MM.1S (cell line): ENCODE data around the gene SETD2.
"Not testable (repeated sequence)": the region's sequence is repeated elsewhere in the genome, so short reads cannot be mapped to it uniquely, and the experiment has no call there.

ENCODE experiments used
- DNase-seq: peaks from one replicate; pipeline ENCODE4 v3.0.0-alpha.2; 2015
- H2AFZ ChIP-seq: fragments of 300-600 bp; sonication (generic); 2 replicates; pipeline ENCODE4 v1.6.0; 2016; ENCODE audit warnings: antibody characterized with exemption, low read length
- H3F3A ChIP-seq: fragments of 300-600 bp; sonication (generic); 2 replicates; pipeline ENCODE4 v1.6.1; 2016; ENCODE audit warnings: mild to moderate bottlenecking, antibody characterized with exemption, low read length, moderate library complexity, mixed read lengths; ENCODE audit not compliant: insufficient read depth
- H3K27ac ChIP-seq: fragments of 300-600 bp; sonication (generic); 2 replicates; pipeline ENCODE4 v1.5.1; 2016; ENCODE audit warnings: mild to moderate bottlenecking, low read length
- H3K27me3 ChIP-seq: fragments of 300-600 bp; sonication (generic); replicated peaks from 2 replicates; pipeline ENCODE4 v1.6.0; 2016; ENCODE audit warnings: low read length; ENCODE audit not compliant: insufficient read depth
- H3K36me3 ChIP-seq: fragments of 300-600 bp; sonication (generic); replicated peaks from 2 replicates; pipeline ENCODE4 v1.6.1; 2016; ENCODE audit warnings: mild to moderate bottlenecking, low read length, mixed read lengths; ENCODE audit not compliant: insufficient read depth
- H3K4me1 ChIP-seq: fragments of 300-600 bp; sonication (generic); 2 replicates; pipeline ENCODE4 v1.6.1; 2016; ENCODE audit warnings: low read length, mixed read lengths
- H3K4me2 ChIP-seq: fragments of 300-600 bp; sonication (generic); 2 replicates; pipeline ENCODE4 v1.6.0; 2016; ENCODE audit warnings: low read depth, low read length
- H3K4me3 ChIP-seq: fragments of 300-600 bp; sonication (generic); 2 replicates; pipeline ENCODE4 v1.5.1; 2016; ENCODE audit warnings: low read length, mixed read lengths
- H3K79me2 ChIP-seq: fragments of 300-600 bp; sonication (generic); 2 replicates; pipeline ENCODE4 v1.6.1; 2016; ENCODE audit warnings: mixed run types, low read length, mixed read lengths
- H3K9ac ChIP-seq: fragments of 300-600 bp; sonication (generic); 2 replicates; pipeline ENCODE4 v1.6.1; 2016; ENCODE audit warnings: low read length, mixed read lengths
- H3K9me2 ChIP-seq: fragments of 300-600 bp; sonication (generic); replicated peaks from 2 replicates; pipeline ENCODE4 v1.6.1; 2016; ENCODE audit warnings: mild to moderate bottlenecking, low read length, mixed read lengths; ENCODE audit not compliant: insufficient read depth
- H3K9me3 ChIP-seq: fragments of 300-600 bp; sonication (generic); replicated peaks from 2 replicates; pipeline ENCODE4 v1.6.1; 2016; ENCODE audit warnings: mild to moderate bottlenecking, low read length, mixed read lengths; ENCODE audit not compliant: insufficient read depth
- H4K20me1 ChIP-seq: fragments of 300-600 bp; sonication (generic); 2 replicates; pipeline ENCODE4 v1.6.1; 2016; ENCODE audit warnings: mild to moderate bottlenecking, low read length, moderate library complexity, mixed read lengths; ENCODE audit not compliant: insufficient read depth
- EZH2 ChIP-seq: fragments of 300-600 bp; sonication (generic); optimal IDR thresholded peaks from 2 replicates; pipeline ENCODE3; 2017; ENCODE audit warnings: low read depth, mild to moderate bottlenecking, antibody characterized with exemption, low read length, mixed read lengths
- EZH2phosphoT487 ChIP-seq: fragments of 300-600 bp; sonication (generic); IDR thresholded peaks from 2 replicates; pipeline ENCODE4 v1.6.1; 2018; ENCODE audit warnings: antibody characterized with exemption, low read length
- TF ChIP-seq, protein P1 (sequence below): fragments of 300-600 bp; sonication (generic); IDR thresholded peaks from 2 replicates; pipeline ENCODE4 v1.5.1; 2016; ENCODE audit warnings: antibody characterized with exemption, low read length, mixed read lengths

The SETD2 gene

DNA sequence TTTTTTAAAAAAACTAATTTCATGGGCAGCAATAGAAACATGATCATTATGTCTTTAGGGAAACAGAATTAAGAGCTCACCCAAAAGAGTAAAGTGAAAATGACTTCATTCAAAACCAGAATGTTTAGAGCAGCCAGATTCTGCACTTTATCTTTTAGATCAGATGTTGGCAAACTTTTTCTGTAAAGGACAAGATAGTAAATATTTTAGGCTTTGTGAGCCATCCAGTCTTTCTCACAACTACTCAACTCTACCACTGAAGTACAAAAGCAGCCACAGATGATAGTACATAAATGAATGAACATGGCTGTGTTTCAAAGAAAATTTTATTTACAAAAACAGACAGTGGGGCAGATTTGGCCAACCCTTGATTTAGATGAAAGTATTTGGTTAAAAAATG lies 84.5 kb downstream of the SETD2 start:
- Histone ChIP-seq H4K20me1 (no peaks in the 10 kb centered on the region), H3K36me3 (0 out of 2 replicates have a peak, but pooled peaks cover 4% of the 10 kb centered on the region), H3K9ac (no peak overlapping the region)

DNA sequence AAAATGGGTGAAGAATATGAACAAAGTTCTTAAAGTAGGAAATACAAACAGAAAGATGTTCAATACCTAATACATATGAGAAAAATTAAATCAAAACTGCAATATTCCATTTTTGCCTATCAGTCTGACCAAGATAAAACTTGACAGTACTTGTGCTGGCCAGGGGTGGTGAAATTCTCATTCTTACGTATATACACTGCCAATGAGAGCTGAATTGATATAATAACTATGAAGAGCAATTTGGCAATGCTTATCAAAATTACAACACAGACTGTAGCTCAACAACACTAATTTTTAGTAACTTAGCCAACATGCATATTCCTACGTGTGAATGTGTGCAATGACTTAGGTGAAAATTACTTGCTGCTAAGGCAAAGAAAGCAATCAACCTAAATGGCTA lies 90.2 kb downstream of the SETD2 start:
- peaks cover 22% of the 10 kb centered on the region for H3K79me2 ChIP-seq
- H2AFZ ChIP-seq = no peak overlapping the region
- H3K4me1 ChIP-seq = no peaks in the 10 kb centered on the region
- H4K20me1 ChIP-seq = no peaks in the 10 kb centered on the region
- no peaks in the 10 kb centered on the region for H3K36me3 ChIP-seq
- no peak overlapping the region for H3K4me3 ChIP-seq
- no peaks in the 10 kb centered on the region for H3F3A ChIP-seq
- no peaks in the 10 kb centered on the region for H3K9me2 ChIP-seq
- no peak overlapping the region for H3K9ac ChIP-seq
- H3K27ac ChIP-seq = no peak overlapping the region
- no peaks in the 10 kb centered on the region for H3K27me3 ChIP-seq
- no peak for DNase-seq
- no peak overlapping the region for H3K4me2 ChIP-seq
- no peaks in the 10 kb centered on the region for H3K9me3 ChIP-seq
- TF ChIP-seq EZH2phosphoT487 (no peak), EZH2 (no peak)
- TF ChIP-seq, protein P1, sequence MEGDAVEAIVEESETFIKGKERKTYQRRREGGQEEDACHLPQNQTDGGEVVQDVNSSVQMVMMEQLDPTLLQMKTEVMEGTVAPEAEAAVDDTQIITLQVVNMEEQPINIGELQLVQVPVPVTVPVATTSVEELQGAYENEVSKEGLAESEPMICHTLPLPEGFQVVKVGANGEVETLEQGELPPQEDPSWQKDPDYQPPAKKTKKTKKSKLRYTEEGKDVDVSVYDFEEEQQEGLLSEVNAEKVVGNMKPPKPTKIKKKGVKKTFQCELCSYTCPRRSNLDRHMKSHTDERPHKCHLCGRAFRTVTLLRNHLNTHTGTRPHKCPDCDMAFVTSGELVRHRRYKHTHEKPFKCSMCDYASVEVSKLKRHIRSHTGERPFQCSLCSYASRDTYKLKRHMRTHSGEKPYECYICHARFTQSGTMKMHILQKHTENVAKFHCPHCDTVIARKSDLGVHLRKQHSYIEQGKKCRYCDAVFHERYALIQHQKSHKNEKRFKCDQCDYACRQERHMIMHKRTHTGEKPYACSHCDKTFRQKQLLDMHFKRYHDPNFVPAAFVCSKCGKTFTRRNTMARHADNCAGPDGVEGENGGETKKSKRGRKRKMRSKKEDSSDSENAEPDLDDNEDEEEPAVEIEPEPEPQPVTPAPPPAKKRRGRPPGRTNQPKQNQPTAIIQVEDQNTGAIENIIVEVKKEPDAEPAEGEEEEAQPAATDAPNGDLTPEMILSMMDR = no peak

More for the DNA sequence above, 84.5 kb downstream of the SETD2 start:
- no peak for TF ChIP-seq EZH2phosphoT487
- TF ChIP-seq EZH2 = no peak
- TF ChIP-seq, protein P1 = no peak
- no peak for DNase-seq
- Histone ChIP-seq H3K27me3 (no peaks in the 10 kb centered on the region), H3K4me1 (0 out of 2 replicates have a peak, but pooled peaks cover 8% of the 10 kb centered on the region), H3K9me2 (no peaks in the 10 kb centered on the region), H3K9me3 (no peaks in the 10 kb centered on the region), H3K27ac (no peak overlapping the region), H3K79me2 (peaks cover 16% of the 10 kb centered on the region), H3K4me2 (no peak overlapping the region), H2AFZ (no peak overlapping the region), H3F3A (0 out of 2 replicates have a peak, but pooled peaks cover 7% of the 10 kb centered on the region), H3K4me3 (no peak overlapping the region)

DNA sequence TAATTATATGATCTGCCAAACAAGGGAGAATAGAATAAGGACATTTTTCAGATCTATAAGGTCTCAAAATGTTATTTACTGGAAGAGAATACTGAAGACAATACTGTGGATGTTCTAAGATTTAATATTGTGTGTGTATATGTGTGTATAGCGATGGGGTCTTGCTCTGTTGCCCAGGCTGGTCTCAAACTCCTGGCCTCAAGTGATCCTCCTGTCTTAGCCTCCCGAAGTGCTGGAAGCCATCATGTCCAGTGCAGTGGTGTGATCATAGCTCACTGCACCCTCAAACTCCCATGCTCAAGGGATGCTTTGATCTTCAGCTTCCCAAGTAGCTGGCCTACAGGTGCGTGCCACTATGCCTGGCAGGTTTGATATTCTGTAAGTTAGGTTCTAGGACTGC lies 93.1 kb downstream of the SETD2 start:
- Histone ChIP-seq H3K27ac (no peak overlapping the region), H3K9me3 (no peaks in the 10 kb centered on the region), H3K79me2 (peaks cover 17% of the 10 kb centered on the region; the same call in 1 of the 2 replicates), H3K4me3 (no peak overlapping the region), H3F3A (no peaks in the 10 kb centered on the region), H3K36me3 (no peaks in the 10 kb centered on the region; the same call in 1 of the 2 replicates), H3K27me3 (no peaks in the 10 kb centered on the region), H4K20me1 (no peaks in the 10 kb centered on the region), H3K4me2 (no peak overlapping the region), H3K4me1 (no peaks in the 10 kb centered on the region), H3K9me2 (no peaks in the 10 kb centered on the region), H3K9ac (no peak overlapping the region), H2AFZ (no peak overlapping the region)
- TF ChIP-seq, protein P1 = no peak
- TF ChIP-seq EZH2phosphoT487 = no peak
- TF ChIP-seq EZH2 = no peak
- no peak for DNase-seq

DNA sequence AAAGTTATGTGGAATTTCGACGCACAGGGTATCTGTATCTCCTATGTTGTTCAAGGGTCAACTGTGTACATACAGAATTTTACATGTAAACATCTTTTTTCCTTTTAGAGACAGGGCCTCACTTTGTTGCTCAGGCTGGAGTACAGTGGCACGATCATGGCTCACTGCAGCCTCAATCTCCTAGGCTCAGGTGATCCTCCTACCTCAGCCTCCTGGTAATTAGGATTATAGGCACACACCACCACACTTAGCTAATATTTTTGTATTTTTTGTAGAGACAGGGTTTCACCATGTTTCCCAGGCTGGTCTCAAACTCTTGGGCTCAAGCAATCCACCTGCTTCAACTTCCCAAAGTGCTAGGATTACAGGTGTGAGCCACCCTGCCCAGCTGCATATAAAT lies 97.7 kb downstream of the SETD2 start:
- not testable (repeated sequence) for H2AFZ ChIP-seq, H3K9me2 ChIP-seq, H4K20me1 ChIP-seq, H3K9me3 ChIP-seq, H3K27me3 ChIP-seq, H3K27ac ChIP-seq, H3F3A ChIP-seq, H3K4me1 ChIP-seq, H3K4me3 ChIP-seq, H3K9ac ChIP-seq, H3K4me2 ChIP-seq, H3K36me3 ChIP-seq, DNase-seq
- peaks cover 12% of the 10 kb centered on the region; the same call in 1 of the 2 replicates for H3K79me2 ChIP-seq
